HUES6 (cell line): ENCODE results near the gene RBPJ.
"Not testable (repeated sequence)": the region's sequence is repeated elsewhere in the genome, so short reads cannot be mapped to it uniquely, and the experiment has no call there.

Source experiments
- H3K27ac ChIP-seq: 2 replicates; pipeline ENCODE4 v1.7.0; 2013; ENCODE audit warnings: low read depth, mild to moderate bottlenecking, low read length, inconsistent platforms
- H3K27me3 ChIP-seq: 2 replicates; pipeline ENCODE4 v1.6.1; 2013; ENCODE audit warnings: low read length; ENCODE audit not compliant: control insufficient read depth, insufficient read depth
- H3K36me3 ChIP-seq: 2 replicates; pipeline ENCODE4 v1.6.1; 2013; ENCODE audit warnings: low read length; ENCODE audit not compliant: control insufficient read depth, insufficient read depth
- H3K4me1 ChIP-seq: 2 replicates; pipeline ENCODE4 v1.6.1; 2013; ENCODE audit warnings: low read length; ENCODE audit not compliant: control insufficient read depth, insufficient read depth
- H3K4me3 ChIP-seq: 2 replicates; pipeline ENCODE4 v1.5.1; 2013; ENCODE audit warnings: low read depth, low read length
- H3K9ac ChIP-seq: one replicate; pipeline ENCODE4 v1.6.1; 2013; ENCODE audit warnings: mild to moderate bottlenecking, low read length
- H3K9me3 ChIP-seq: 2 replicates; pipeline ENCODE4 v1.6.1; 2013; ENCODE audit warnings: low read depth, low read length; ENCODE audit not compliant: control insufficient read depth, insufficient read depth

The RBPJ gene

GRCh38 chr4:26302031-26302899 lies 18.5 kb upstream of the RBPJ start:
- Histone ChIP-seq H3K9ac (no peak overlapping the region), H3K9me3 (no peaks in the 10 kb centered on the region), H3K4me3 (no peak overlapping the region), H3K4me1 (peaks cover 37% of the 10 kb centered on the region), H3K27ac (no peak overlapping the region), H3K36me3 (no peaks in the 10 kb centered on the region), H3K27me3 (no peaks in the 10 kb centered on the region)

DNA sequence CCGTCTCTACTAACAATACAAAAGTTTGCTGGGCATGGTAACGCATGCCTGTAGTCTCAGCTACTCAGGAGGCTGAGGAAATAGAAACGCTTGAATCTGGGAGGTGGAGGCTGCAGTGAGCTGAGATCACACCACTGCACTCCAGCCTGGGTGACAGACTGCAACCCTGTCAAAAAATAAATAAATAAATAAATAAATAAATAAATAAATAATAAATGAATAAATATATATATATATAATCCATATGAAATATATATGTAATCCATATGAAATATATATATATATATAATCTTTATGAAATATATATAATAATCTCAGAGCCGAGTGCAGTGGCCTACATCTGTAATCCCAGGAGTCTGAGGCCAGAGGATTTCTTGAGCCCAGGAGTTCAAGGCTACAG lies 17.8 kb upstream of the RBPJ start:
- Histone ChIP-seq H3K36me3 (no peaks in the 10 kb centered on the region), H3K9me3 (no peaks in the 10 kb centered on the region), H3K27ac (no peak overlapping the region), H3K27me3 (no peaks in the 10 kb centered on the region), H3K9ac (no peak overlapping the region), H3K4me3 (no peak overlapping the region), H3K4me1 (peaks cover 31% of the 10 kb centered on the region)

- Histone ChIP-seq H3K9me3 (no peaks in the 10 kb centered on the region; the same call in 1 of the 2 replicates), H3K27ac (no peak overlapping the region), H3K36me3 (no peaks in the 10 kb centered on the region), H3K27me3 (no peaks in the 10 kb centered on the region), H3K4me3 (no peak overlapping the region), H3K9ac (no peak overlapping the region), H3K4me1 (no peaks in the 10 kb centered on the region)
Measured at GRCh38 chr4:26307037-26307800, 13.6 kb upstream of the RBPJ start.

GRCh38 chr4:26308568-26308967 lies 12.2 kb upstream of the RBPJ start:
- no peak overlapping the region for H3K27ac ChIP-seq
- no peaks in the 10 kb centered on the region for H3K4me1 ChIP-seq
- H3K27me3 ChIP-seq: no peaks in the 10 kb centered on the region
- no peaks in the 10 kb centered on the region for H3K36me3 ChIP-seq
- H3K9ac ChIP-seq: no peak overlapping the region
- H3K4me3 ChIP-seq: no peak overlapping the region
- peaks cover 1% of the 10 kb centered on the region; the same call in 1 of the 2 replicates for H3K9me3 ChIP-seq

DNA sequence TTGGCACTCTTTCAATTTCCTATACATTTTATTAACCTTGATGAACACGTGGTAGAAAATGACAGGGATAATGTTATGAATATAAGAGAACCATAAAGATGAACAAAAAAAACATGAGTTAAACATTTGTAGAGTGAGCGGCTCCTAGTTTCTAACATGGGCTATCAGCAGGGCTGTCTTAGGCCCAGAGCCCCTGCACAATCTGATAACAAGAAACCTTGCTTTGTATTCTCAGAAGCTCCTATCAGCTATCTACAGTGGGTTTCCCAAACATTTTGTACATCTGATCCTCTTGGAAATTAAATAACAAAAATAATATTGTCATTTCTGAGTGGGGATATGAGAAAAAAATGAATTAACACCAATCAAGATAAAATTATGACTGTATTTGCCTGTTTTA lies 10.6 kb upstream of the RBPJ start:
- no peaks in the 10 kb centered on the region for H3K27me3 ChIP-seq
- H3K36me3 ChIP-seq: no peaks in the 10 kb centered on the region
- H3K4me1 ChIP-seq: no peaks in the 10 kb centered on the region
- H3K9ac ChIP-seq: no peak overlapping the region
- H3K27ac ChIP-seq: no peak overlapping the region
- no peak overlapping the region for H3K4me3 ChIP-seq
- H3K9me3 ChIP-seq: peaks cover 14% of the 10 kb centered on the region

DNA sequence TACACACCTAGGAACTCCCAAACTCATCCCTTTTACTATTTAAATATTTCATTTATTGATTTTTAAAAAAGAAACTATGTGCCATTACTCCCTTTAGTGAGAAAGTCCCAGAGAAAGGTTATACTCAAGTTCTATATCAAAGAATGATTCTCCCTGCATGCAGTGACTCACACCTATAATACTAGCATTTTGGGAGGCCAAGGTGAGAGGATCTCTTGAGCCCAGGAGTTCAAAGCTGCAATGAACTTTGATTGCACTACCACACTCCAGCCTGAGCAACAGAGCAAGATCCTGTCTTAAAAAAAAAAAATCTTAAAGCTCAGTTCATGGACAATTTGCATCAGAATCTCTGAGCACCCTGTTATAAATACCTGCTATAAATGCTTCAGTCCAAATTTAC lies 9.2 kb upstream of the RBPJ start:
- Histone ChIP-seq H3K27ac (no peak overlapping the region), H3K4me3 (no peak overlapping the region), H3K9me3 (peaks cover 14% of the 10 kb centered on the region), H3K36me3 (no peaks in the 10 kb centered on the region), H3K4me1 (no peaks in the 10 kb centered on the region), H3K27me3 (no peaks in the 10 kb centered on the region), H3K9ac (no peak overlapping the region)

- H3K27ac ChIP-seq, H3K9ac ChIP-seq, H3K4me3 ChIP-seq, H3K4me1 ChIP-seq, H3K27me3 ChIP-seq, H3K36me3 ChIP-seq: not testable (repeated sequence)
- H3K9me3 ChIP-seq: peaks cover 31% of the 10 kb centered on the region
Measured at GRCh38 chr4:26315316-26315932, 5.4 kb upstream of the RBPJ start.

DNA sequence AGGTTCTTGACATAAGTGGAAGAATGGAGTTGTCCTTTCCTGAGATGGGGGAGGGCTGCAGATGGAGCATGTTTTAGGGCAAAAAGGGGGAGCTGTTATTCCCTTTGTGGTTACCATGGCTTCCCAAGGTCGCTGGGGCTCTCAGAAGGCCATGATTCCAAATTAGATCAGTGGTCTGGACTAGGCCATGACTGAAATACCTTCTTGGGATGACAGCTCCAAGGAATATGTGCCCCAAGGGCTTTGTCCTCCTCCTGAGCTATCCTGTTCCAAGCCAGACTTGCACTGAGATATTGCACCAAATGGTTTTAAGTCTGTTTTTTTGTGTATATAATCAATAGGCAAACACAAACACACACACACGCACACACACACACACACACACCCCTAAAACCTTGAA lies 3.0 kb upstream of the RBPJ start:
- H3K36me3 ChIP-seq: no peaks in the 10 kb centered on the region
- H3K4me1 ChIP-seq: no peaks in the 10 kb centered on the region
- no peak overlapping the region for H3K9ac ChIP-seq
- H3K4me3 ChIP-seq: no peak overlapping the region
- peaks cover 31% of the 10 kb centered on the region for H3K9me3 ChIP-seq
- no peaks in the 10 kb centered on the region for H3K27me3 ChIP-seq
- H3K27ac ChIP-seq: no peak overlapping the region

GRCh38 chr4:26319467-26319948 lies 1.3 kb upstream of the RBPJ start:
- Histone ChIP-seq H3K4me3 (peak overlapping the region; percentile 98), H3K9me3 (peaks cover 20% of the 10 kb centered on the region), H3K9ac (peak overlapping the region; percentile 94), H3K36me3 (no peaks in the 10 kb centered on the region), H3K4me1 (peaks cover 4% of the 10 kb centered on the region; the same call in 1 of the 2 replicates), H3K27ac (peak overlapping the region; percentile 72), H3K27me3 (no peaks in the 10 kb centered on the region)

- Histone ChIP-seq H3K4me1 (peaks cover 9% of the 10 kb centered on the region), H3K4me3 (peak overlapping the region; percentile 98), H3K27ac (peak overlapping the region; percentile 72)
Measured at GRCh38 chr4:26319949-26320537, 771 bp upstream of the RBPJ start.

More at GRCh38 chr4:26319949-26320537, 771 bp upstream of the RBPJ start:
- Histone ChIP-seq H3K9me3 (peaks cover 16% of the 10 kb centered on the region), H3K27me3 (no peaks in the 10 kb centered on the region), H3K9ac (peak overlapping the region; percentile 94), H3K36me3 (no peaks in the 10 kb centered on the region)
